ENCODE results near the gene ADAMTS8.
"Not testable (repeated sequence)": the region's sequence is repeated elsewhere in the genome, so short reads cannot be mapped to it uniquely, and the experiment has no call there.

The ADAMTS8 gene

GRCh38 chr11:130439160-130439519, 10.7 kb upstream of the ADAMTS8 start:
- no peak for DNase-seq (ENCODE audit: low spot score)

DNA sequence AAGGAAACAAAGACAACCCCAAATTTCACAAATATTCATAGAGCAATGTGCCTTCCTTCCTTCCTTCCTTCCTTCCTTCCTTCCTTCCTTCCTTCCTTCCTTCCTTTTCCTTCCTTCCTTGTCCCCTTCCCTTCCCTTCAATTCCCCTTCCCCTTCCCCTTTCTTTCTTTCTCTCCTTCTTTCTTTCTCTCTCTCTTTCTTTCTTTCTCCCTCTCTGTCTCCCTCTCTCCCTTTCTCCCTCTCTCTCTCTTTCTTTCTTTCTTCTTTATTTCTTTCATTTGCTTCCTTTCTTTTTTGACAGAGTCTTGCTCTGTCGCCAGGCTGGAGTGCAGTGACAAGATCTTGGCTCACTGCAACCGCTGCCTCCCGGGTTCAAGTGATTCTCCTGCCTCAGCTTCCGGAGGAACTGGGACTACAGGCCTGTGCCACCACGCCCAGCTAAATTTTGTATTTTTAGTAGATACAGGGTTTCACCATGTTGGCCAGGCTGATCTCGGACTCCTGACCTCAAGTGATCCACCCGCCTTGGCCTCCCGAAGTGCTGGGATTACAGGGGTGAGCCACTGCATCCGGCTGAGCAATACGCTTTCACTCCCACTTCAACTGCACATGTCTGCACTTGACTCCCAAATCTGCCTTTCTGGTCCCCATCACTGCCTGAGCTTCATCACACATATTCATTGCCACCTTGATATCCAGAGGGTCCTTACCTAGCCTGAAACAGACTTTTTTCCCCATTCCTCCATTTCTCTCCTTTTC, 10.2 kb upstream of the ADAMTS8 start:
- not testable (repeated sequence) for DNase-seq (ENCODE audit: low spot score)

DNA sequence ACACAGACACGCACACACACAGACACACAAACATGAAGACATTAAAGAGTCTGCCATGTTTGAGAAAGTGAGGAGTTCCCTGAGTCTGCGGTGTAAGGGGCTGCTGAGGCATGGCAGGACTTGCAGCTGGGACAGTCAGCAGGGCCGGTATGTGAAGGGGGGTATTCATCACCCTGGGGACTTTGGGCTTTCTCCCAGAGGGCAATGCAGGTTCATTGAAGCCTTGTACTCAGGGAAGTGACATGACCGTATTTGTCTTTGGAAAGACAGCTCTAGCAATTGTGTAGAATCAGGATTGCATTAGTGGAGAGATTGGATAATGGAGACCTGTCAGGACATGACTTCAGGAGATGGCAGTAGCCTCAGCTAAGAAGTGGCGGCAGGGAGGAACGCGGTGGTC, 9.4 kb upstream of the ADAMTS8 start:
- DNase-seq (ENCODE audit: low spot score): no peak

GRCh38 chr11:130436171-130436570, 7.8 kb upstream of the ADAMTS8 start:
- no peak for DNase-seq (ENCODE audit: low spot score)

DNA sequence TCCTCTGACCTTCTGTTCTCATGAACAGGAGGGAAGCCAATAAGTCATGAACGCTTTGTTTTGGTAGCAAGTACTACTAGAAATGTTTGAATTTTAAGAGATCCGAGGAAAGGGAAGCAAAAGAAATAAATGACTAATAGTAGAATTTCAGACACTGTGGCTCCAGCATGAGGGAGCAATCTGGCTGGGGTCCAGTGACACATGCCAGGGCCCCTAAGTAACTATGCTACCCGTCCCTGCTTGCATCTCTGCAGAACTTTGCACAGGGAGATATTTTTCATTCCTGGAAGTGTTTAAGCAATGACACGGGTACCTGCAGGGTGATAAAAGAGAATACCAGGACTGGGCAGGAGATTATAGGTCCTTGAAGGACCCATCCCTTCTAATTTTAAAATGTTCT, 7.3 kb upstream of the ADAMTS8 start:
- no peak for DNase-seq (ENCODE audit: low spot score)

DNA sequence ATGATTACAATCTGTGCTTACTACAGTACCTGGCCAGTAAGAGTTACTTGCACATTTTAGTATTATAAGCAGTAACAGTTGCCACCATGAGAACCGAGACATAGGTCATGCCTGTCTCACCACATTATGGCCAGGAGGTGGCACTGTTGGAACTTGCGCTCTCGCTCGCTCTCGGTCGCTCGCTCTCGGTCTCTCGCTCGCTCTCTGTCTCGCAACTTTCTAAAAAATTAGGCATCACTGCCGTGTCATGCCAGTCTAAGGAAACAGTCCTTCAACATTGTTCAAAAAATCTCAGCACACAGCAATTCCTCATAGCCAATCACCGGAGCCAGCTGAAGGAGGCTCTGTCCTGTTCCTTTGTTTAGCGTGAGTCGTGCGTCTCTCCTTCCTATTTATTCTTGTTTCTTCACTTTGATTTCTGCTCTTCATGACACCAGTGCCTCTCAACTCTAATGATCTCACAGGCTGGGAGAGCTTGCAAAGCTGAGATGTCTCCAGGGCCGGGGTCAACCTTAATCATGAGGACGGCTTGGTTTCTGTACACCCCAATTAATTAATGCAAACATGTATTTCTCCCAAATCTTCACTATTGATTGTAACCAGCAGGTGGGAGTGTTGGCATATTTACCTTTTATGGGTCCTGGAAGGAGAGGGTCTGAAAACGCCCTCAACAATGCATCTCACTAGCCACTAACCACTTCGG, 6.3 kb upstream of the ADAMTS8 start:
- DNase-seq (ENCODE audit: low spot score): peak; percentile 85

DNA sequence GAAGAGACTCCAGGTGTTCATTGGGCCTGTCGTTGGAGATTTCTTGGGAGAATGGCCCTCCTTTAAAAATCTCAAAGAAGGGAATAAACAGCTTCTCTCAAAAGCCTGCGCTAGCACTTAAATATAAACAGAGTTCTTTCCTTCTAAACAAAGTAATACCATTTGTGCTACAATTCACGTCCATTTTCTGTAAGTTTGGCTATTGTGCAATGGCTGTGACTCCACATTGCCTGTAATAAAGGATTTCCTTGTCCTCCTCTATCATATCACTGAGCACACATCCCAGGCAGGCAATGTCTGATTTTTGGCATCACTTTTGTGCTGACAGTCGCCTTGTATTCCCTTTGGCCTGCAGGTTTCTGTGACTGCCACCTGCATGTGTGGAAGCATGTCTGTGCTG, 4.9 kb upstream of the ADAMTS8 start:
- no peak for DNase-seq (ENCODE audit: low spot score)

GRCh38 chr11:130431801-130432200, 3.4 kb upstream of the ADAMTS8 start:
- no peak for DNase-seq (ENCODE audit: low spot score)

DNA sequence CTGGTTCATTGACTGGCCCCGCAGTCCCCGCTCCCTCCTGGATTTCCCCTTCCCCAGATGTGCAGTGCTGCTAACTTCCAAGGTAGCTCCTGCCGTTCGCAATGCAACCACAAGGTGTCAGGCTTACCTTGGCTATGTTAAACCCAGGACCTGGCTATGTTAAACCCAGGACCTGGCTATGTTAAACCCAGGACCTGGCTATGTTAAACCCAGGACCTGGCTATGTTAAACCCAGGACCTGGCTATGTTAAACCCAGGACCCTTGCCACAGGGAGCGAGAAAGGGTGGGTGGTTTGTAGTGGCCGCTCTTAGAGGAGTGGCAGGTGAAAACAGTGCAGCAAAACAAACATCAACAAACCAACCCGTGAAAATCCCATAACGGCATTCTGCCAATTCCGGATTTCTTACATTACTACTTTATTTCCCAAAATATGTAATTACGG, 2.9 kb upstream of the ADAMTS8 start:
- peak; percentile 77 for DNase-seq (ENCODE audit: low spot score)

DNA sequence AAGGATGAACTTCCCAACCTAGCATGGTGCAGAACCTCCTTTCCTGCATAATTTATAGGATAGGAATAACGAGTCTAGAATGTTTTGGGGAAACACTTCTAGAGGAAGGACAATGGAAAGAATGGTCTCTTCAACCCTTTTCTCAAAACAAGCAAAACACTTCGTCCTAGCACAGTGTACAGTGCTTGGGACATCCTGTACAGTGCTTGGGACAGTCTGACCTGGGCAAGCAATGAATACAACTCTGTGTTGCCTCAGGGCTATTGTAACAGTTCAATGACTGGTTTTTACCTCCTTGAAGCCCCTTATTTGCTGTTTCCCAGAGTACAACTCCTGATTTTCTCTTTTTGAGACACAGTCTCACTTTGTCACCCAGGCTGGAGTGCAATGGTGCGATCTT, 1.6 kb upstream of the ADAMTS8 start:
- DNase-seq (ENCODE audit: low spot score): no peak

- DNase-seq (ENCODE audit: low spot score): no peak
These were observed 792 bp upstream of the ADAMTS8 start for GRCh38 chr11:130429120-130429681.

GRCh38 chr11:130427581-130428315, 661 bp downstream of the ADAMTS8 start:
- no peak for DNase-seq (ENCODE audit: low spot score)

DNA sequence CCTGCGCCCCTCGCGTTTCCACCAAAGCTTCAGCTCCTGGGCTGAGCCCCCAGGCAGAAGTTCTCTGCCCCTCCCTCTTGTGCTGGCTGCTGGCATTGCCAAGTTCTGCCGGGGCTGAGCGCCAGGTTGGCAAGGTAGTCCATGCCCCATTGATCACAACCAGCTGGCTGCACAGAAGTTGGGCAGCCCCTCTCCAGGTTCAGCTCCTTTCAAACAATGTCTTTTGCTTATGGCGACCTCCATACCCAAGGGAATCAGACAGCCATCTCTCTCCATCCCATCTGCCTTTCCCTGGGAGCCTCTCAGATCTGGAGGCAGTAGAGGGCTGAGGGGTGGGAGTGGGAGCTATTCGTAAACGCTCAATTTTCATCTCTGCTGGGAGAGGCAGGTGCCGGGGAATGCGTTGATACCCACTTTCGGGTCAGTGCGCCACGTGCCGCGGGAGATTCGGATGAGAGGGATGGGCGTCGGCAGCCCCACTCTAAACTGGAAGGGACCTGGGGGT, 1.5 kb downstream of the ADAMTS8 start:
- DNase-seq (ENCODE audit: low spot score): no peak

GRCh38 chr11:130426223-130426836, 2.1 kb downstream of the ADAMTS8 start:
- DNase-seq (ENCODE audit: low spot score): no peak

- no peak for DNase-seq (ENCODE audit: low spot score)
These were observed 3.3 kb downstream of the ADAMTS8 start for GRCh38 chr11:130425156-130425555.

DNA sequence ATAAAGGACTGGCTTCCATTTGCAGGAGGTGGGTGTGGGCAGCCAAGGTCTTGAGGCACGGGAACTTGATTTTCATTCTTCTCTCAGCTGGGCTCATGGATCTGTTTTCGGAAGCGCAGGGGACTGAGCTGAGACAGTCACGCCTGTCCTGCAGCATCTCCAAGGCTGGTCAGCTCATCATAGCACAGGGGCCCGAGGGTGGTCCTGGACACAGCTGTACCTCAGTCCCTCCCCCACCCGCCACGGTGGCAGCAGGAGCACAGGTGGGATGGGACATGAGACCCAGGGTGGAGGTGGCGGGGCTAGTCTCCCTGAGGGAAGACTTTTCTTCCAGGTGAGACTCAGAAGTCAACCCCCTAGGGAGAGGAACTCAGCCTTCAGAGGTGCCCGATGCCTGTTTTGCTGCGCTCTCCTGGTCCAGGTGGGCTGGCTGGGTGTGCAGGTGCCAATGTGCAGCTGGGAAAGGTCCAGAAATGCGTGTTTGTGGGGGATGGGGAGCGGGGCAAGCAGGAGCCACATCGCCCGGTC, 3.7 kb downstream of the ADAMTS8 start:
- DNase-seq (ENCODE audit: low spot score): no peak

DNA sequence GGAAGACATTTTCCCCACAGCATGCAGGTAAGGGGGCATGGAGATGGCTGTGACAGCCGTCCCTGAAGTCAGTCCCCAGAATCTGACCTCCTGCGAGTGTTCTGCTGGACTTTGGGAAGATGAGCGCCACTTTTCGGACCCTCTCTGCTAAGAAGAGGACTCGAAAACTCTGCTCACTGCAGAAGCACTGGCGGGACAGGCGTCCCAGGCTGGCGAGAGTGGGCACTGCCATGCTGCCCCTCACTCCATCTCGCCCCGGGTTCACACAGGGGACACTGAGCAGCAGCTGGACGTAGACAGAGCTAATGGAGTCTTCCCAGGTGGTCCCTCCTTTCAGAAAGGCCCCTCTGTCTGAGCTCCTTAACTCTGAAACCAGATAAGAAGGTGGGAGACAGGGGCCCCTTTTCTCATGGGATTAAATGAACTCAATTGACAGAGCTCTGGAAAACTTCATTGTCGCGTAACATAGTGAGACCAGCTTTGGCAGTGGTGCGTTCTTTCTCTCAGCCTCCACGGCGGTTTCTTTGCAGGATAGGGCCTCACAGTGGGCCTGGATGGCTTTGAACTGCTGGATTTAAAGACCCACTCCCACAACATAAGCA, 4.8 kb downstream of the ADAMTS8 start:
- DNase-seq (ENCODE audit: low spot score): no peak

GRCh38 chr11:130422251-130422995, 6.0 kb downstream of the ADAMTS8 start:
- DNase-seq (ENCODE audit: low spot score): no peak

- DNase-seq (ENCODE audit: low spot score): no peak
These were observed 6.7 kb downstream of the ADAMTS8 start for GRCh38 chr11:130421697-130422096.

- no peak for DNase-seq (ENCODE audit: low spot score)
These were observed 7.2 kb downstream of the ADAMTS8 start for GRCh38 chr11:130421199-130421585.

All from left forelimb (tissue), 1 donor.